Lower leg skin (tissue), 3 donors: ENCODE measurements around the gene TNP2.

Source experiments
- POLR2A ChIP-seq, 2 donors: fragments of 450-650 bp; IDR thresholded peaks; one replicate each; pipeline ENCODE4 v1.6.1; 2016 to 2017; ENCODE audit warnings: antibody characterized with exemption in 2 of 2, mild to moderate bottlenecking in 1 of 2, moderate library complexity in 1 of 2
- TF ChIP-seq, protein P1 (sequence below), 3 donors: fragments of 450-650 bp; IDR thresholded peaks; one replicate each; pipeline ENCODE4 v1.5.1; 2016; ENCODE audit warnings: antibody characterized with exemption in 3 of 3, mild to moderate bottlenecking in 3 of 3, moderate library complexity in 2 of 3

DNA sequence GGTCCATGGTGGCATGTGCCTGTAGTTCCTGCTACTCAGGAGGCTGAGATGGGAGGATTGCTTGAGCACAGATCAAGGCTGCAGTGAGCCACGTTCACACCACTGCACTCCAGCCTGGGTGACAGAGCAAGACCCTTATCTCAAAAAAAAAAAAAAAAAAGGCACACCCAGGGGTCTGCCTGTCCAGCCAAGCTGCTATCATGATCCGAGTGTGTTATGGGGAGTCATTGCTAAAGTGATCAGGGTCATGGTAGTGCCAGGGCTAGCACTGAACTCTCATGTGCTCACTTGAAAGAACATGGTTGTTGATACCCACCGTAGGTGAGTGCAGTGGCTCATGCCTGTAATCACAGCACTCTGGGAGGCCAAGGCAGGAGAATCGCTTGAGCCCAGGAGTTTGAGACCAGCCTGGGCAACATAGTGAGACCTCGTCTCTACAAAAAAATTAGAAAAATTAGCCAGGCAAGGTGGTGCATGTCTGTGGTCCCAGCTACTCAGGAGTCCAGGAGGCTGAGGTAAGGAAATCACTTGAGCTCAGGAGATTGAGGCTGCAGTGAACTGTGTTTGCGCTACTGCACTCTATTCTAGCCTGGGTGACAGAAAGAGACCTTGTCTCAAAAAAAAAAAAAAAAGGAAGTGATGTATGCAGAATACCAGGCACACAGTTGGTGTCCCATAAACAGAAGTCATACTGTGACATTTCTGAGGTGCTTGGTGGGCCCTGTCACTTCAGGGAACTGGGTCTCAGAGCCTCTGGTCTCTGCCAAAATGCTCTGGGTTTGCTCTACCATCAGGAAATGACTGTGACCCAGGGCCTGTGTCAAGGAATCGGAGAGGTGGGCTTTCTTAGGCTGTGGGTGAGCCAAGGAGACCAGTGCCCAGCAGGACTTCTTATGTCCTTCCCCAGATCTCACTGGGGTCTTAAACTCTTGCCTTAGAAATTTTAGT is 9.8 kb upstream of the TNP2 start:
- TF ChIP-seq, protein P1, sequence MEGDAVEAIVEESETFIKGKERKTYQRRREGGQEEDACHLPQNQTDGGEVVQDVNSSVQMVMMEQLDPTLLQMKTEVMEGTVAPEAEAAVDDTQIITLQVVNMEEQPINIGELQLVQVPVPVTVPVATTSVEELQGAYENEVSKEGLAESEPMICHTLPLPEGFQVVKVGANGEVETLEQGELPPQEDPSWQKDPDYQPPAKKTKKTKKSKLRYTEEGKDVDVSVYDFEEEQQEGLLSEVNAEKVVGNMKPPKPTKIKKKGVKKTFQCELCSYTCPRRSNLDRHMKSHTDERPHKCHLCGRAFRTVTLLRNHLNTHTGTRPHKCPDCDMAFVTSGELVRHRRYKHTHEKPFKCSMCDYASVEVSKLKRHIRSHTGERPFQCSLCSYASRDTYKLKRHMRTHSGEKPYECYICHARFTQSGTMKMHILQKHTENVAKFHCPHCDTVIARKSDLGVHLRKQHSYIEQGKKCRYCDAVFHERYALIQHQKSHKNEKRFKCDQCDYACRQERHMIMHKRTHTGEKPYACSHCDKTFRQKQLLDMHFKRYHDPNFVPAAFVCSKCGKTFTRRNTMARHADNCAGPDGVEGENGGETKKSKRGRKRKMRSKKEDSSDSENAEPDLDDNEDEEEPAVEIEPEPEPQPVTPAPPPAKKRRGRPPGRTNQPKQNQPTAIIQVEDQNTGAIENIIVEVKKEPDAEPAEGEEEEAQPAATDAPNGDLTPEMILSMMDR (IDR thresholded peaks at IDR 0.05): no peak
- TF ChIP-seq POLR2A (IDR thresholded peaks at IDR 0.05): no peak
